C4-2B (cell line): ENCODE measurements around the gene DLG2.

ENCODE experiments used
- CTCF ChIP-seq: fragments of 450-650 bp; conservative IDR thresholded peaks from 2 replicates; pipeline ENCODE4 v1.5.1; 2017; ENCODE audit warnings: mild to moderate bottlenecking
- ZFX ChIP-seq: fragments of 450-650 bp; IDR thresholded peaks from 2 replicates; pipeline ENCODE4 v1.6.1; 2017

GRCh38 chr11:85475660-85476517 is 151.3 kb downstream of the DLG2 start:
- TF ChIP-seq CTCF (no peak), ZFX (no peak)
